ENCODE measurements around the gene GPRC5A.
A peak's percentile ranks its signal among the peaks of the same experiment; 100 is the strongest.

The GPRC5A gene

DNA sequence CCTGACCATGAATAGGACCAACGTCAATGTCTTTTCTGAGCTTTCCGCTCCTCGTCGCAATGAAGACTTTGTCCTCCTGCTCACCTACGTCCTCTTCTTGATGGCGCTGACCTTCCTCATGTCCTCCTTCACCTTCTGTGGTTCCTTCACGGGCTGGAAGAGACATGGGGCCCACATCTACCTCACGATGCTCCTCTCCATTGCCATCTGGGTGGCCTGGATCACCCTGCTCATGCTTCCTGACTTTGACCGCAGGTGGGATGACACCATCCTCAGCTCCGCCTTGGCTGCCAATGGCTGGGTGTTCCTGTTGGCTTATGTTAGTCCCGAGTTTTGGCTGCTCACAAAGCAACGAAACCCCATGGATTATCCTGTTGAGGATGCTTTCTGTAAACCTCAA lies 17.3 kb downstream of the GPRC5A start:
- peak in 1 of 2 donors; percentile 44 for DNase-seq
- TF ChIP-seq, protein P1, sequence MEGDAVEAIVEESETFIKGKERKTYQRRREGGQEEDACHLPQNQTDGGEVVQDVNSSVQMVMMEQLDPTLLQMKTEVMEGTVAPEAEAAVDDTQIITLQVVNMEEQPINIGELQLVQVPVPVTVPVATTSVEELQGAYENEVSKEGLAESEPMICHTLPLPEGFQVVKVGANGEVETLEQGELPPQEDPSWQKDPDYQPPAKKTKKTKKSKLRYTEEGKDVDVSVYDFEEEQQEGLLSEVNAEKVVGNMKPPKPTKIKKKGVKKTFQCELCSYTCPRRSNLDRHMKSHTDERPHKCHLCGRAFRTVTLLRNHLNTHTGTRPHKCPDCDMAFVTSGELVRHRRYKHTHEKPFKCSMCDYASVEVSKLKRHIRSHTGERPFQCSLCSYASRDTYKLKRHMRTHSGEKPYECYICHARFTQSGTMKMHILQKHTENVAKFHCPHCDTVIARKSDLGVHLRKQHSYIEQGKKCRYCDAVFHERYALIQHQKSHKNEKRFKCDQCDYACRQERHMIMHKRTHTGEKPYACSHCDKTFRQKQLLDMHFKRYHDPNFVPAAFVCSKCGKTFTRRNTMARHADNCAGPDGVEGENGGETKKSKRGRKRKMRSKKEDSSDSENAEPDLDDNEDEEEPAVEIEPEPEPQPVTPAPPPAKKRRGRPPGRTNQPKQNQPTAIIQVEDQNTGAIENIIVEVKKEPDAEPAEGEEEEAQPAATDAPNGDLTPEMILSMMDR (IDR thresholded peaks at IDR 0.05): no peak
- no peaks in the 10 kb centered on the region for H3K9me3 ChIP-seq
- peaks cover 13 to 32% (median 21%) of the 10 kb centered on the region in 3 donors for H3K36me3 ChIP-seq
- intact Hi-C loops (cut with DNase I; ENCODE audit: low total_unique reads): no loop called here
- H3K27ac ChIP-seq: no peak overlapping the region
- H3K27me3 ChIP-seq: no peaks in the 10 kb centered on the region
- no peak overlapping the region for H3K4me3 ChIP-seq
- H3K4me1 ChIP-seq: peaks cover 0 to 29% (median 14%) of the 10 kb centered on the region in 4 donors

DNA sequence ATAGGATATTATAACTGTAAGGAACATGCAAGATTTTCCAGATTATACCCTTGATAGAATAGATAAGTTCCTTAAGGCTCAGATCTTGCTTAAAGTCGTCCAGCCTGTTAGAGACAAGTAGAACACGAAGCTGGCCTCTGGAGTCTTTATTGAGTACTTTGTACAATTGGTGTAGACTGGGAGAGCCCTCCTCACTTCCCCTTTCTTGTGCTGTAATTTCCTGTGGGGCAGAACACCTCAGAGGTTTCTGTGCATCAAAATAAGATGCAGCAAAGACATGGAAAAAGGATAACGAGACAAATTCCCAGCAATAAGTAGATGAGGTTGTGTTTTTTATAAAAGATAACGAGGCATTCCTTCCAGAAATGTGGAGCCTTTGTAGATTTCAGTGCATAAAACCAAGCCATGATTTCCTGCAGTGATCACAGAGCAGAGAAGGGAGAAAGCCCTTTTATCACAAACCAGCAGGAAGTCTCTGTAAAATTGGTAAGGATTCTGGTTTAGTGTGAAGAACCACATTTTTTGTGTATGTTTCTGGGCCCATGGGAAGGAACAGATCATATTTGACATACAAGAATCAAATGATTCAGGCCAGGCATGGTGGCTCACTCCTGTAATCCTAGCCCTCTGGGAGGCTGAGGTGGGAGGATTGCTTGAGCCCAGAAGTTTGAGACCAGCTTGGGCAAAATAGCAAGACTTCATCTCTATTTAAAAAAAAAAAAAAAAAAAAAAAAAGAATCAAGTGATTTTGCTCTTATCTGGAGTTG lies 18.0 kb downstream of the GPRC5A start:
- no peak for DNase-seq
- H3K27me3 ChIP-seq: no peaks in the 10 kb centered on the region
- intact Hi-C loops (cut with DNase I; ENCODE audit: low total_unique reads): no loop called here
- peak overlapping the region; percentile 49 to 50 for H3K27ac ChIP-seq
- TF ChIP-seq, protein P1 (IDR thresholded peaks at IDR 0.05): no peak
- peaks cover 0 to 22% (median 13%) of the 10 kb centered on the region in 4 donors for H3K4me1 ChIP-seq
- H3K4me3 ChIP-seq: no peak overlapping the region
- H3K36me3 ChIP-seq: peaks cover 13 to 36% (median 21%) of the 10 kb centered on the region in 3 donors
- H3K9me3 ChIP-seq: no peaks in the 10 kb centered on the region

DNA sequence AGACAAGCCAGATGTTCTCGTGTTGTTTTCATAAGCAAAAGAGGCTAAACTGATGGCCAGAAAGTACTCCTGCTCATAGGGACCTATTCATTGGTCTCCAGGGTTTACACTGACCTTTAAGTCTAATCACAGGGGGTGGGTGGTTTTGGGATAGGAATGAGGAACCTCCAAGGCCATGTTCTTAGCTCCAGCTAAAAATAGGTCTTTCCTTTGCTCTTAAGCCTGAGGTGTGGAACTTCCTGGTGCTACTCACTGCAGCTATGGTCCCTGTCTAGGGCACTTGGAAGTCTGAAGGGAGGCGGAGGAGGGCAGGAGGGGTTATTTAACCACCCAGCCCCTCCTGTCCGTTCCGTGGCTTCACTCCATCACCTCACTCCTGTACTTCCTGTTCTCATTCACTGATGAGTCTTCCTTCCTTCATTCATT lies 18.6 kb downstream of the GPRC5A start:
- Histone ChIP-seq H3K27me3 (no peaks in the 10 kb centered on the region), H3K4me1 (peaks cover 0 to 21% (median 13%) of the 10 kb centered on the region in 4 donors), H3K27ac (peak overlapping the region; percentile 49 to 50), H3K4me3 (no peak overlapping the region), H3K36me3 (peaks cover 13 to 36% (median 21%) of the 10 kb centered on the region in 3 donors), H3K9me3 (no peaks in the 10 kb centered on the region)
- intact Hi-C loops (cut with DNase I; ENCODE audit: low total_unique reads): loop anchor here (10.0 kb wide), 1 partner anchor 1355 kb away; no protein-coding TSS in a partner anchor
- TF ChIP-seq, protein P1 (IDR thresholded peaks at IDR 0.05): no peak
- DNase-seq: no peak

DNA sequence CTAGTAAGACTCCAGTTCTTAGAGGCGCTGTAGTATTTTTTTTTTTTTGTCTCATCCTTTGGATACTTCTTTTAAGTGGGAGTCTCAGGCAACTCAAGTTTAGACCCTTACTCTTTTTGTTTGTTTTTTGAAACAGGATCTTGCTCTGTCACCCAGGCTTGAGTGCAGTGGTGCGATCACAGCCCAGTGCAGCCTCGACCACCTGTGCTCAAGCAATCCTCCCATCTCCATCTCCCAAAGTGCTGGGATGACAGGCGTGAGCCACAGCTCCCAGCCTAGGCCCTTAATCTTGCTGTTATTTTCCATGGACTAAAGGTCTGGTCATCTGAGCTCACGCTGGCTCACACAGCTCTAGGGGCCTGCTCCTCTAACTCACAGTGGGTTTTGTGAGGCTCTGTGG lies 21.3 kb downstream of the GPRC5A start:
- no peaks in the 10 kb centered on the region for H3K9me3 ChIP-seq
- peaks cover 13 to 36% (median 21%) of the 10 kb centered on the region in 3 donors for H3K36me3 ChIP-seq
- H3K27ac ChIP-seq: no peak overlapping the region
- intact Hi-C loops (cut with DNase I; ENCODE audit: low total_unique reads): loop anchor here (10.0 kb wide), 1 partner anchor 1358 kb away; no protein-coding TSS in a partner anchor
- H3K27me3 ChIP-seq: no peaks in the 10 kb centered on the region
- H3K4me3 ChIP-seq: no peak overlapping the region
- TF ChIP-seq, protein P1 (IDR thresholded peaks at IDR 0.05): no peak
- DNase-seq: no peak
- H3K4me1 ChIP-seq: peaks cover 0 to 34% (median 20%) of the 10 kb centered on the region in 4 donors

DNA sequence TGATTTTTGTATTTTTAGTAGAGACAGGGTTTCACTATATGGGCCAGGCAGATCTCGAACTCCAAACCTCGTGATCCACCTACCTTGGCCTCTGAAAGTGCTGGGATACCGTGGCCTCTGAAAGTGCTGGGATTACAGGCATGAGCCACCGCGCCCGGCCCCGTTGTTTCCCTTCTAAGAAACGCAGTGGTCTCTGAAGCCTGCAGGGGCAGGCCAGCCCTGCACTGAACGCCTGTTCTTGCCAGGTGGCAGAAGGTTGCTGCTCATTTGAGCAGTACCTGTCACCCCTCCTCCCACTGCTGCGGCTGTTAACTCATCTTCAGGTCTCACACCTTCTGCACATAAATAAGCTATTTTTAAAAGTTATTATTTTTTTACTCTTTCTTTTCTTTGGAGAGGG lies 24.3 kb downstream of the GPRC5A start:
- TF ChIP-seq, protein P1 (IDR thresholded peaks at IDR 0.05): no peak
- Histone ChIP-seq H3K27ac (peak overlapping the region in 1 of 2 donors; percentile 43), H3K4me1 (peaks cover 0 to 14% (median 8%) of the 10 kb centered on the region in 4 donors), H3K36me3 (peaks cover 13 to 25% (median 14%) of the 10 kb centered on the region in 3 donors), H3K27me3 (no peaks in the 10 kb centered on the region), H3K9me3 (no peaks in the 10 kb centered on the region), H3K4me3 (no peak overlapping the region)
- DNase-seq: no peak
- intact Hi-C loops (cut with DNase I; ENCODE audit: low total_unique reads): loop anchor here (5.0 to 10.0 kb wide), 3 partner anchors 67 to 1361 kb away; no protein-coding TSS in a partner anchor

Data from tibial artery (tissue), 4 donors.